Calu3 (cell line): ENCODE results near the gene CEP131. TPM values are rescaled to one million over a fixed set of nuclear protein-coding genes. Genes with fewer than 3 reads are reported as not detected.

Experiments used
- BruUV-seq: library from RNA; stranded (reverse); fragments of 400-500 nt; replicated peaks from 2 replicates; lab custom pipeline; 2021; lab: Mats Ljungman, UMichigan
- CTCF ChIA-PET: fragments of 300-600 bp; sonication (Branson Sonifier 250); formaldehyde crosslinking; loops from one replicate; lab custom pipeline; 2022; ENCODE audit warnings: antibody characterized with exemption; lab: Charles Lee
- DNase-seq: peaks from one replicate; pipeline ENCODE4 v3.0.0; 2022
- H3K27ac Mint-ChIP-seq: one replicate; pipeline ENCODE4 v1.8.0; 2022; ENCODE audit warnings: mixed read lengths; ENCODE audit not compliant: unreplicated experiment
- H3K27me3 Mint-ChIP-seq: one replicate; pipeline ENCODE4 v1.8.0; 2022; ENCODE audit warnings: mixed read lengths; ENCODE audit not compliant: unreplicated experiment
- H3K36me3 Mint-ChIP-seq: one replicate; pipeline ENCODE4 v1.8.0; 2022; ENCODE audit warnings: mild to moderate bottlenecking, moderate library complexity, mixed read lengths; ENCODE audit not compliant: insufficient read depth, unreplicated experiment
- H3K4me1 Mint-ChIP-seq: one replicate; pipeline ENCODE4 v1.8.0; 2022; ENCODE audit warnings: mild to moderate bottlenecking, low read depth, mixed read lengths; ENCODE audit not compliant: unreplicated experiment
- H3K4me3 Mint-ChIP-seq: one replicate; pipeline ENCODE4 v1.8.0; 2022; ENCODE audit warnings: mild to moderate bottlenecking, low read depth, moderate library complexity, mixed read lengths; ENCODE audit not compliant: unreplicated experiment
- H3K9me3 Mint-ChIP-seq: one replicate; pipeline ENCODE4 v1.8.0; 2022; ENCODE audit warnings: low read depth, mixed read lengths; ENCODE audit not compliant: unreplicated experiment
- CTCF ChIP-seq: fragments of 200-600 bp; IDR thresholded peaks from one replicate; pipeline ENCODE4 v1.8.0; 2022; ENCODE audit warnings: antibody characterized with exemption; ENCODE audit not compliant: unreplicated experiment
- intact Hi-C: fragments of 100-400 bp; cut with micrococcal nuclease; formaldehyde crosslinking; loops from one replicate; pipeline ENCODE4 v1.10.0; 2022; ENCODE audit not compliant: unreplicated experiment
- total RNA-seq: library from RNA; stranded (reverse); gene quantifications from 2 replicates; pipeline ENCODE4 v1.2.3, GENCODE V29; 2022

CEP131 gene
- total RNA-seq, 1 experiment from 2014 or later: 28.2 TPM

- intact Hi-C loops: no loop called here
- Mint-ChIP-seq H3K4me3 (no peak overlapping the region), H3K27ac (no peak overlapping the region), H3K4me1 (no peaks in the 10 kb centered on the region), H3K36me3 (no peaks in the 10 kb centered on the region), H3K9me3 (no peaks in the 10 kb centered on the region), H3K27me3 (peaks cover 69% of the 10 kb centered on the region)
- no peak for TF ChIP-seq CTCF
- BruUV-seq: no TSS peak
- CTCF ChIA-PET: no interaction called here
- DNase-seq: no peak
Measured at GRCh38 chr17:81163051-81163695, 59.6 kb downstream of the CEP131 start.

GRCh38 chr17:81162491-81162890 lies 60.3 kb downstream of the CEP131 start:
- Mint-ChIP-seq H3K4me3 (no peak overlapping the region), H3K27me3 (peaks cover 76% of the 10 kb centered on the region), H3K36me3 (no peaks in the 10 kb centered on the region), H3K4me1 (no peaks in the 10 kb centered on the region), H3K27ac (no peak overlapping the region), H3K9me3 (no peaks in the 10 kb centered on the region)
- CTCF ChIA-PET: no interaction called here
- no TSS peak for BruUV-seq
- TF ChIP-seq CTCF: no peak
- DNase-seq: no peak
- intact Hi-C loops: no loop called here

GRCh38 chr17:81161972-81162371 lies 60.8 kb downstream of the CEP131 start:
- DNase-seq: no peak
- no TSS peak for BruUV-seq
- CTCF ChIA-PET: no interaction called here
- no peak overlapping the region for H3K27ac Mint-ChIP-seq
- H3K36me3 Mint-ChIP-seq: no peaks in the 10 kb centered on the region
- no peak overlapping the region for H3K4me3 Mint-ChIP-seq
- peaks cover 81% of the 10 kb centered on the region for H3K27me3 Mint-ChIP-seq
- no peak for TF ChIP-seq CTCF
- intact Hi-C loops: no loop called here
- no peaks in the 10 kb centered on the region for H3K9me3 Mint-ChIP-seq
- no peaks in the 10 kb centered on the region for H3K4me1 Mint-ChIP-seq

- H3K27me3 Mint-ChIP-seq: peaks cover 81% of the 10 kb centered on the region
- H3K4me1 Mint-ChIP-seq: no peaks in the 10 kb centered on the region
- no peaks in the 10 kb centered on the region for H3K36me3 Mint-ChIP-seq
- BruUV-seq: no TSS peak
- CTCF ChIA-PET: no interaction called here
- no peak overlapping the region for H3K27ac Mint-ChIP-seq
- no peak for DNase-seq
- H3K4me3 Mint-ChIP-seq: no peak overlapping the region
- no peaks in the 10 kb centered on the region for H3K9me3 Mint-ChIP-seq
- TF ChIP-seq CTCF: no peak
- intact Hi-C loops: no loop called here
Measured at GRCh38 chr17:81161536-81161935, 61.2 kb downstream of the CEP131 start.
